ENCODE results near the gene ADK. TPM values are rescaled to one million over a fixed set of nuclear protein-coding genes. Genes with fewer than 3 reads are reported as not detected.

Gene ADK
- total and polyA plus RNA-seq, 2 of the 13 experiments (the other 11 are each of a cell fraction or from before 2014, with no cell fraction given) = 48.6 to 79.1 TPM

- WGBS (ENCODE audit: low lambda C conversion rate) = 99% methylated on average over 3 of the region's 3 CpGs
- no peaks in the 10 kb centered on the region for H3K9me3 ChIP-seq (ENCODE audit: low read length)
- no TSS peak for BruUV-seq (replicated peaks)
- ATAC-seq (no peak), FAIRE-seq (no peak), DNase-seq (ENCODE audit: low spot score) (no peak)
- H3K4me1 ChIP-seq (ENCODE audit: insufficient read depth, low read length) = peaks cover 6% of the 10 kb centered on the region
- POLR2A ChIA-PET = no interaction called here
- no peak overlapping the region for H3K4me2 ChIP-seq (ENCODE audit: low read depth, low read length)
- no peaks in the 10 kb centered on the region for H3K79me2 ChIP-seq (ENCODE audit: insufficient read depth, low read length)
- CTCF ChIA-PET (ENCODE audit: low intra/inter-chr PET ratio, low total read pairs) = no interaction called here
- TF ChIP-seq SALL1 (CRISPR knock-in tag; IDR thresholded peaks at IDR 0.05) = no peak
- TF ChIP-seq THAP11 (CRISPR knock-in tag; IDR thresholded peaks at IDR 0.05) = no peak
- no peak for TF ChIP-seq BCL3 (CRISPR knock-in tag; IDR thresholded peaks at IDR 0.05)
- no peak for TF ChIP-seq ZNF124 (CRISPR knock-in tag; IDR thresholded peaks at IDR 0.05)
- no peak for TF ChIP-seq ZNF383 (CRISPR knock-in tag; IDR thresholded peaks at IDR 0.05; ENCODE audit: borderline replicate concordance)
- no peak for TF ChIP-seq KDM2A (CRISPR knock-in tag; IDR thresholded peaks at IDR 0.05; ENCODE audit: borderline replicate concordance, low read depth)
- TF ChIP-seq ZNF674 (CRISPR knock-in tag; IDR thresholded peaks at IDR 0.05; ENCODE audit: low read depth) = no peak
- TF ChIP-seq NFKBIZ (CRISPR knock-in tag; IDR thresholded peaks at IDR 0.05) = no peak
- no peak for TF ChIP-seq ATM (IDR thresholded peaks at IDR 0.05; ENCODE audit: borderline replicate concordance)
- no peak for TF ChIP-seq ZNF251 (CRISPR knock-in tag; IDR thresholded peaks at IDR 0.05)
- no peak for TF ChIP-seq NFE2 (CRISPR knock-in tag; IDR thresholded peaks at IDR 0.05)
- TF ChIP-seq ZNF710 (CRISPR knock-in tag; IDR thresholded peaks at IDR 0.05; ENCODE audit: borderline replicate concordance) = no peak
- H2AFZ ChIP-seq (ENCODE audit: low read length) = no peak overlapping the region
- H3K36me3 ChIP-seq (replicated peaks in 1 of 2; ENCODE audit: control insufficient read depth in 1 of 2, insufficient read depth in 2 of 2, low read length in 2 of 2) = peaks cover 0 to 3% of the 10 kb centered on the region in 2 experiments; a peak in 2 of 5 replicates
- no peak overlapping the region for H3K27ac ChIP-seq (ENCODE audit: extremely low read length, insufficient read depth, low read length)
- in situ Hi-C loops (cut with HindIII; ENCODE audit: extremely low pct_ligation_motif_present, low pct_unique_long_range_greater_than_20kb) (no loop called here), intact Hi-C loops (cut with micrococcal nuclease; ENCODE audit: unreplicated experiment) (no loop called here)
- H3K4me3 ChIP-seq (replicated peaks in 1 of 3; ENCODE audit: insufficient read depth in 1 of 3, low read depth in 2 of 3, low read length in 3 of 3) = no peak overlapping the region
- H4K20me1 ChIP-seq (ENCODE audit: insufficient read depth, low read length) = no peaks in the 10 kb centered on the region
- H3K9ac ChIP-seq (ENCODE audit: insufficient read depth, low read depth, low read length) = no peak overlapping the region
- no peaks in the 10 kb centered on the region for H3K27me3 ChIP-seq (ENCODE audit: control insufficient read depth in 1 of 2, insufficient read depth in 2 of 2, low read length in 2 of 2)
These were observed 407.4 kb downstream of the ADK start for GRCh38 chr10:74558403-74558802.
